GM10266 (cell line): ENCODE data around the gene FAM107B.

ENCODE experiments used
- DNase-seq: peaks from one replicate; pipeline ENCODE4 v3.0.0; 2012; ENCODE audit errors: extremely low spot score
- CTCF ChIP-seq: IDR thresholded peaks from 2 replicates; pipeline ENCODE4 v1.5.1; 2012; ENCODE audit warnings: mild to moderate bottlenecking, low read depth; ENCODE audit not compliant: control insufficient read depth, insufficient read depth; ENCODE audit errors: missing control alignments

FAM107B gene

GRCh38 chr10:14548474-14548873, 226.2 kb downstream of the FAM107B start:
- TF ChIP-seq CTCF: no peak
- no peak for DNase-seq

- no peak for DNase-seq
- TF ChIP-seq CTCF: no peak
Observed at GRCh38 chr10:14547816-14548215, 226.9 kb downstream of the FAM107B start.

- no peak for TF ChIP-seq CTCF
Observed at GRCh38 chr10:14545827-14546226, 228.9 kb downstream of the FAM107B start.

GRCh38 chr10:14543904-14544210, 230.8 kb downstream of the FAM107B start:
- no peak for TF ChIP-seq CTCF
- DNase-seq: no peak

More at GRCh38 chr10:14545827-14546226, 228.9 kb downstream of the FAM107B start:
- DNase-seq: no peak

GRCh38 chr10:14543046-14543903, 231.4 kb downstream of the FAM107B start:
- DNase-seq: no peak
- TF ChIP-seq CTCF: peak; percentile 20

GRCh38 chr10:14541379-14541778, 233.3 kb downstream of the FAM107B start:
- no peak for DNase-seq

More at GRCh38 chr10:14541379-14541778, 233.3 kb downstream of the FAM107B start:
- no peak for TF ChIP-seq CTCF
